ENCODE measurements around the gene SLC6A20.

The SLC6A20 gene

GRCh38 chr3:45796902-45797637, 734 bp upstream of the SLC6A20 start:
- H4K91ac ChIP-seq (ENCODE audit: low read depth, low read length, poor library complexity), result no peak overlapping the region
- WGBS, 2 donors (ENCODE audit: extremely low coverage in 2 of 2, insufficient read length in 2 of 2, insufficient replicate concordance in 1 of 2), result no CpG with 5 or more reads among the region's 13 CpGs
- no peak overlapping the region for H2AFZ ChIP-seq (ENCODE audit: low read length)
- H3K4me3 ChIP-seq (ENCODE audit: low read length in 2 of 2), result no peak overlapping the region
- DNase-seq (ENCODE audit: low spot score), result no peak
- H3K79me1 ChIP-seq (ENCODE audit: low read depth, low read length), result no peaks in the 10 kb centered on the region
- no peak overlapping the region for H4K8ac ChIP-seq (ENCODE audit: low read depth, low read length)
- H3K27me3 ChIP-seq (ENCODE audit: control insufficient read depth in 3 of 3, insufficient read depth in 3 of 3, low read depth in 1 of 3, low read length in 3 of 3), result peaks cover 11 to 77% (median 32%) of the 10 kb centered on the region in 3 experiments
- no peaks in the 10 kb centered on the region for H3K9me3 ChIP-seq (replicated peaks in 1 of 2; ENCODE audit: control insufficient read depth in 2 of 2, insufficient read depth in 1 of 2, low read depth in 1 of 2, low read length in 2 of 2)
- H2BK12ac ChIP-seq (ENCODE audit: low read length), result no peak overlapping the region
- H3K36me3 ChIP-seq (replicated peaks in 1 of 2; ENCODE audit: control insufficient read depth in 2 of 2, insufficient read depth in 2 of 2, low read length in 2 of 2), result no peaks in the 10 kb centered on the region
- H3K27ac ChIP-seq (replicated peaks; ENCODE audit: low read length), result no peak overlapping the region
- H3K9ac ChIP-seq (ENCODE audit: low read depth, low read length, poor library complexity), result no peak overlapping the region
- peak overlapping the region; percentile 42 for H3K18ac ChIP-seq (ENCODE audit: low read length)
- H2BK120ac ChIP-seq (ENCODE audit: low read depth, low read length), result no peak overlapping the region
- no peak overlapping the region for H3K4ac ChIP-seq (ENCODE audit: low read length)
- H2AK5ac ChIP-seq (ENCODE audit: low read depth, low read length), result no peak overlapping the region
- H3K4me2 ChIP-seq (ENCODE audit: insufficient read depth, low read length, poor library complexity, severe bottlenecking), result peak overlapping the region; percentile 90
- no peak overlapping the region for H2BK15ac ChIP-seq (ENCODE audit: low read length)
- H2BK5ac ChIP-seq (ENCODE audit: low read length), result no peak overlapping the region
- H3K14ac ChIP-seq (ENCODE audit: low read length), result no peak overlapping the region
- H3K23ac ChIP-seq (ENCODE audit: low read depth, low read length, poor library complexity), result no peak overlapping the region
- peaks cover 0 to 5% of the 10 kb centered on the region in 2 donors for H3K4me1 ChIP-seq (ENCODE audit: control insufficient read depth in 2 of 2, insufficient read depth in 1 of 2, low read depth in 1 of 2, low read length in 2 of 2)

DNA sequence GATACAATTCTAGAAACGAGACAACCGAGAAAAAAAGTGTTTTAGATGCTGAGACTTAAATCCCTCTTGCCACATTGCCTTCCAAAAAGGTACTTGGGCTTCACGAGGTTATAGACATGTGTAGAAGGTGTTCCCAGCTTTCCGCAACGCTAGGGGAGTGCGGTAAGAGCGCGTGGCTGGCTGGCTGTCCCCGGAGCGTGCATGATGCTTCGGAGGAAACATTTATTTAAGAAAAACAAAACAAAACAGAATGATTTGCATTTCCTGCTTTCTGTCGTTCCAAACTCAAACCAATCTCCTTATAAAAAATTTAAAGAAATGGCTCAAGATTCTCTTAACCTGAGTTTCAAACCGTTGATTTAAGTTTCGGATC, 841 bp downstream of the SLC6A20 start:
- H3K4me1 ChIP-seq (ENCODE audit: control insufficient read depth in 2 of 2, insufficient read depth in 1 of 2, low read depth in 1 of 2, low read length in 2 of 2), result peaks cover 0 to 5% of the 10 kb centered on the region in 2 donors
- H3K9ac ChIP-seq (ENCODE audit: low read depth, low read length, poor library complexity), result no peak overlapping the region
- no peak overlapping the region for H3K18ac ChIP-seq (ENCODE audit: low read length)
- no peak overlapping the region for H4K91ac ChIP-seq (ENCODE audit: low read depth, low read length, poor library complexity)
- H2AK5ac ChIP-seq (ENCODE audit: low read depth, low read length), result no peak overlapping the region
- no peak overlapping the region for H3K4me3 ChIP-seq (ENCODE audit: low read length in 2 of 2)
- no peaks in the 10 kb centered on the region for H3K36me3 ChIP-seq (replicated peaks in 1 of 2; ENCODE audit: control insufficient read depth in 2 of 2, insufficient read depth in 2 of 2, low read length in 2 of 2)
- WGBS, 2 donors (ENCODE audit: extremely low coverage in 2 of 2, insufficient read length in 2 of 2, insufficient replicate concordance in 1 of 2), result no CpG with 5 or more reads among the region's 14 CpGs
- H2BK120ac ChIP-seq (ENCODE audit: low read depth, low read length), result no peak overlapping the region
- no peak overlapping the region for H3K4ac ChIP-seq (ENCODE audit: low read length)
- DNase-seq (ENCODE audit: low spot score), result no peak
- no peak overlapping the region for H3K23ac ChIP-seq (ENCODE audit: low read depth, low read length, poor library complexity)
- H2AFZ ChIP-seq (ENCODE audit: low read length), result no peak overlapping the region
- no peaks in the 10 kb centered on the region for H3K9me3 ChIP-seq (replicated peaks in 1 of 2; ENCODE audit: control insufficient read depth in 2 of 2, insufficient read depth in 1 of 2, low read depth in 1 of 2, low read length in 2 of 2)
- H4K8ac ChIP-seq (ENCODE audit: low read depth, low read length), result no peak overlapping the region
- no peak overlapping the region for H3K14ac ChIP-seq (ENCODE audit: low read length)
- no peak overlapping the region for H3K27ac ChIP-seq (replicated peaks; ENCODE audit: low read length)
- H3K79me1 ChIP-seq (ENCODE audit: low read depth, low read length), result no peaks in the 10 kb centered on the region
- H2BK15ac ChIP-seq (ENCODE audit: low read length), result no peak overlapping the region
- H2BK5ac ChIP-seq (ENCODE audit: low read length), result no peak overlapping the region
- no peak overlapping the region for H3K4me2 ChIP-seq (ENCODE audit: insufficient read depth, low read length, poor library complexity, severe bottlenecking)
- peaks cover 11 to 91% (median 32%) of the 10 kb centered on the region in 3 experiments for H3K27me3 ChIP-seq (ENCODE audit: control insufficient read depth in 3 of 3, insufficient read depth in 3 of 3, low read depth in 1 of 3, low read length in 3 of 3)
- no peak overlapping the region for H2BK12ac ChIP-seq (ENCODE audit: low read length)

DNA sequence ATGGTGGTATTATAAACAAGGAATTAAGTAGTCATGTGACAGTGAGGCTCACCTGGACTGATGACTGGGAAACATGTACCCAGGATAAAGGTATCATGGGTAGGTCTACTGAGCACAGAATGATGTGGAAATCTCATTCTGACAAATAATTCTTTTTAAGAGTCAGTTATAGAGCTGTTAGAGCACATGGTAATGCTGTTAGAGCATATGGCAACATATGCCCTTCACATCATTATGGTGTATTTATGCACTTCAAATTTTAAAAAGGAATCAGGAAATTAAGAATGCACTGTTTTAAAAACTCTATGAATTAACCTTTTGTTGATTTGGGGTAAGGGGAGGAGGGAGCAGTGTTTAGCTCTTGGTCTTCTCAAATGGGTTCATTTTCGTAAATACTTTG, 1.7 kb downstream of the SLC6A20 start:
- Histone ChIP-seq H3K4ac (ENCODE audit: low read length) (no peak overlapping the region), H3K4me1 (ENCODE audit: control insufficient read depth in 2 of 2, insufficient read depth in 1 of 2, low read depth in 1 of 2, low read length in 2 of 2) (peaks cover 0 to 5% of the 10 kb centered on the region in 2 donors), H3K36me3 (replicated peaks in 1 of 2; ENCODE audit: control insufficient read depth in 2 of 2, insufficient read depth in 2 of 2, low read length in 2 of 2) (no peaks in the 10 kb centered on the region), H3K9ac (ENCODE audit: low read depth, low read length, poor library complexity) (no peak overlapping the region), H3K79me1 (ENCODE audit: low read depth, low read length) (no peaks in the 10 kb centered on the region), H4K8ac (ENCODE audit: low read depth, low read length) (no peak overlapping the region), H2BK15ac (ENCODE audit: low read length) (no peak overlapping the region), H3K27me3 (ENCODE audit: control insufficient read depth in 3 of 3, insufficient read depth in 3 of 3, low read depth in 1 of 3, low read length in 3 of 3) (peaks cover 11 to 91% (median 32%) of the 10 kb centered on the region in 3 experiments), H3K4me3 (ENCODE audit: low read length in 2 of 2) (no peak overlapping the region), H4K91ac (ENCODE audit: low read depth, low read length, poor library complexity) (no peak overlapping the region), H2BK12ac (ENCODE audit: low read length) (no peak overlapping the region), H3K18ac (ENCODE audit: low read length) (no peak overlapping the region), H2BK120ac (ENCODE audit: low read depth, low read length) (no peak overlapping the region), H3K27ac (replicated peaks; ENCODE audit: low read length) (no peak overlapping the region), H3K14ac (ENCODE audit: low read length) (no peak overlapping the region), H2BK5ac (ENCODE audit: low read length) (no peak overlapping the region), H3K4me2 (ENCODE audit: insufficient read depth, low read length, poor library complexity, severe bottlenecking) (no peak overlapping the region), H2AK5ac (ENCODE audit: low read depth, low read length) (no peak overlapping the region), H2AFZ (ENCODE audit: low read length) (no peak overlapping the region), H3K9me3 (replicated peaks in 1 of 2; ENCODE audit: control insufficient read depth in 2 of 2, insufficient read depth in 1 of 2, low read depth in 1 of 2, low read length in 2 of 2) (no peaks in the 10 kb centered on the region), H3K23ac (ENCODE audit: low read depth, low read length, poor library complexity) (no peak overlapping the region)
- no peak for DNase-seq (ENCODE audit: low spot score)
- WGBS, 2 donors (ENCODE audit: extremely low coverage in 2 of 2, insufficient read length in 2 of 2, insufficient replicate concordance in 1 of 2), result no CpG with 5 or more reads among the region's 1 CpG

- peaks cover 11 to 88% (median 32%) of the 10 kb centered on the region in 3 experiments for H3K27me3 ChIP-seq (ENCODE audit: control insufficient read depth in 3 of 3, insufficient read depth in 3 of 3, low read depth in 1 of 3, low read length in 3 of 3)
- H3K18ac ChIP-seq (ENCODE audit: low read length), result no peak overlapping the region
- no peak overlapping the region for H2BK15ac ChIP-seq (ENCODE audit: low read length)
- no peak overlapping the region for H2AK5ac ChIP-seq (ENCODE audit: low read depth, low read length)
- WGBS, 2 donors (ENCODE audit: extremely low coverage in 2 of 2, insufficient read length in 2 of 2, insufficient replicate concordance in 1 of 2), result no CpG with 5 or more reads among the region's 5 CpGs
- H4K91ac ChIP-seq (ENCODE audit: low read depth, low read length, poor library complexity), result no peak overlapping the region
- no peak overlapping the region for H4K8ac ChIP-seq (ENCODE audit: low read depth, low read length)
- H3K9me3 ChIP-seq (replicated peaks in 1 of 2; ENCODE audit: control insufficient read depth in 2 of 2, insufficient read depth in 1 of 2, low read depth in 1 of 2, low read length in 2 of 2), result peaks cover 0 to 3% of the 10 kb centered on the region in 2 donors
- no peaks in the 10 kb centered on the region for H3K36me3 ChIP-seq (replicated peaks in 1 of 2; ENCODE audit: control insufficient read depth in 2 of 2, insufficient read depth in 2 of 2, low read length in 2 of 2)
- H3K27ac ChIP-seq (replicated peaks; ENCODE audit: low read length), result no peak overlapping the region
- peaks cover 0 to 5% of the 10 kb centered on the region in 2 donors for H3K4me1 ChIP-seq (ENCODE audit: control insufficient read depth in 2 of 2, insufficient read depth in 1 of 2, low read depth in 1 of 2, low read length in 2 of 2)
- no peaks in the 10 kb centered on the region for H3K79me1 ChIP-seq (ENCODE audit: low read depth, low read length)
- H3K9ac ChIP-seq (ENCODE audit: low read depth, low read length, poor library complexity), result no peak overlapping the region
- no peak overlapping the region for H2BK120ac ChIP-seq (ENCODE audit: low read depth, low read length)
- H3K4ac ChIP-seq (ENCODE audit: low read length), result no peak overlapping the region
- H3K4me3 ChIP-seq (ENCODE audit: low read length in 2 of 2), result no peak overlapping the region
- H2BK12ac ChIP-seq (ENCODE audit: low read length), result no peak overlapping the region
- no peak overlapping the region for H3K14ac ChIP-seq (ENCODE audit: low read length)
- H2BK5ac ChIP-seq (ENCODE audit: low read length), result no peak overlapping the region
- DNase-seq (ENCODE audit: low spot score), result no peak
- no peak overlapping the region for H2AFZ ChIP-seq (ENCODE audit: low read length)
- H3K4me2 ChIP-seq (ENCODE audit: insufficient read depth, low read length, poor library complexity, severe bottlenecking), result no peak overlapping the region
- H3K23ac ChIP-seq (ENCODE audit: low read depth, low read length, poor library complexity), result no peak overlapping the region
Observed at GRCh38 chr3:45794177-45794560, 2.2 kb downstream of the SLC6A20 start.
